Lower leg skin (tissue), 4 donors: ENCODE data around the gene MXI1. TPM values are rescaled to one million over a fixed set of nuclear protein-coding genes. Genes with fewer than 3 reads are reported as not detected.
A peak's percentile ranks its signal among the peaks of the same experiment; 100 is the strongest.

ENCODE experiments used
- DNase-seq, 2 donors: peaks; one replicate each; pipeline ENCODE4 v3.0.0-alpha.2; 2019; ENCODE audit warnings: low spot score in 2 of 2
- H3K4me3 ChIP-seq: fragments of 200-600 bp; sonication (generic); 2 replicates; pipeline ENCODE4 v1.5.1; 2017; ENCODE audit warnings: mild to moderate bottlenecking, low read depth; ENCODE audit not compliant: poor library complexity, severe bottlenecking
- POLR2A ChIP-seq, 2 donors: fragments of 450-650 bp; IDR thresholded peaks; one replicate each; pipeline ENCODE4 v1.6.1; 2016 to 2017; ENCODE audit warnings: antibody characterized with exemption in 2 of 2, mild to moderate bottlenecking in 1 of 2, moderate library complexity in 1 of 2
- WGBS, 2 donors: methylation state at CpG; one replicate each; pipeline ENCODE4 v1.1.5; 2018; 5-methylcytosine and 5-hydroxymethylcytosine counted together
- intact Hi-C: fragments of 100-400 bp; cut with DNase I; formaldehyde crosslinking; loops from one replicate; pipeline ENCODE4 v1.15.0; 2023; ENCODE audit warnings: low total_unique reads
- total RNA-seq, 4 donors: library from RNA; depleted of rRNA; stranded (reverse); fragments of >200 nt; gene quantifications; one replicate each; pipeline ENCODE4 v1.1.0, GENCODE V29; 2016
- TF ChIP-seq, protein P1 (sequence below), 3 donors: fragments of 450-650 bp; IDR thresholded peaks; one replicate each; pipeline ENCODE4 v1.5.1; 2016; ENCODE audit warnings: antibody characterized with exemption in 3 of 3, mild to moderate bottlenecking in 3 of 3, moderate library complexity in 2 of 3

Gene MXI1
- total RNA-seq, 4 donors from 2014 or later, result 83.9 to 112 (median 99.3) TPM

DNA sequence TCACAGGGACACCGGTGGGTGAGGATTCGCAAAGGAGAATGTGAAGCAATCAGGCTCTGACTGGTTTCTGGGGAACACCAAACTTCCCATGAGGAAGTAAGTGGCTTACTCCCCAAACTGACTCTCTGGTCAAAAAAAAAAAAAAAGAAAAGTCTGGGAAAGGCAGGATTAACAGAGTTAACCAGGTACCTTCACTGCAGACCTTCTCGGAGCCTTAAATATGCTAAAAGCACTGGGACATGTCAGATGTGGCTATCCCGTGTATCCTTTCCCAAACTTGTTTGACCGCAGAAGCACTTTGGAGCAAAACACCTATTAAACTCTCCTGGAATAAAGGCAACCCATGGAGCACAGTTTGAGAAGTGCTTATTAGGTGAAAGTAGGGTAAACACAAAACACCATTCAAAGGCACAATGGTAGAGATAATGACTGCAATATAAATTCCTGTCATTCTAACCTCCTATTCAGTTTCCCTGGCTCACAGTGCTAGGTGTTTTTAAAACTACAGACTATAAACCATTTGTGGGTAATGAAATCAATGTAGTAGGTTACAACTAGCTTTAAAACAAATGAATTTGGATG is 44.1 kb upstream of the MXI1 start:
- no peak for DNase-seq
- WGBS, 2 donors, result 69 to 79% methylated on average over 5 of the region's 5 CpGs
- no peak overlapping the region for H3K4me3 ChIP-seq
- intact Hi-C loops, result no loop called here
- TF ChIP-seq, protein P1, sequence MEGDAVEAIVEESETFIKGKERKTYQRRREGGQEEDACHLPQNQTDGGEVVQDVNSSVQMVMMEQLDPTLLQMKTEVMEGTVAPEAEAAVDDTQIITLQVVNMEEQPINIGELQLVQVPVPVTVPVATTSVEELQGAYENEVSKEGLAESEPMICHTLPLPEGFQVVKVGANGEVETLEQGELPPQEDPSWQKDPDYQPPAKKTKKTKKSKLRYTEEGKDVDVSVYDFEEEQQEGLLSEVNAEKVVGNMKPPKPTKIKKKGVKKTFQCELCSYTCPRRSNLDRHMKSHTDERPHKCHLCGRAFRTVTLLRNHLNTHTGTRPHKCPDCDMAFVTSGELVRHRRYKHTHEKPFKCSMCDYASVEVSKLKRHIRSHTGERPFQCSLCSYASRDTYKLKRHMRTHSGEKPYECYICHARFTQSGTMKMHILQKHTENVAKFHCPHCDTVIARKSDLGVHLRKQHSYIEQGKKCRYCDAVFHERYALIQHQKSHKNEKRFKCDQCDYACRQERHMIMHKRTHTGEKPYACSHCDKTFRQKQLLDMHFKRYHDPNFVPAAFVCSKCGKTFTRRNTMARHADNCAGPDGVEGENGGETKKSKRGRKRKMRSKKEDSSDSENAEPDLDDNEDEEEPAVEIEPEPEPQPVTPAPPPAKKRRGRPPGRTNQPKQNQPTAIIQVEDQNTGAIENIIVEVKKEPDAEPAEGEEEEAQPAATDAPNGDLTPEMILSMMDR (IDR thresholded peaks at IDR 0.05), result no peak
- TF ChIP-seq POLR2A (IDR thresholded peaks at IDR 0.05), result no peak

DNA sequence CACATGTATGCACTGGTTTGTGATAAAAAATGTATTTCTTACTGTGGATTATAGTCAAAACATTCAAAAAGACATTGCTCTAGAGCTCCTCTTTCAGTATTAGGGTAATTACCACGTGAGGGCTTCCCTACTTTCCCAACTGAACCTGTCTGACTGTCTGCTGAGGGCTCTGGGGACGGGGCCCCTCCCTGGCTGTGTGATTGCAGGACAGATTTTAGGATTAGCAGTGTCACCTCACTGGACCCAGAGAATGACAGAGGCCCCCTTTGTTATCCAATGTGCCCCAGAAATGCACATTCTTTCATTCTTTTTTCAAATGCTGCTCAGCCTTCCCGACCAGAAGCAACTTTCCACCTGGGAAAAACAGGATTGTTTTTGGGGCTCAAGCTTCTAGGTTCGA is 43.6 kb upstream of the MXI1 start:
- TF ChIP-seq, protein P1 (IDR thresholded peaks at IDR 0.05), result no peak
- no peak for TF ChIP-seq POLR2A (IDR thresholded peaks at IDR 0.05)
- no peak overlapping the region for H3K4me3 ChIP-seq
- 54 to 55% methylated on average over 4 of the region's 4 CpGs for WGBS, 2 donors
- intact Hi-C loops, result no loop called here
- peak in 1 of 2 donors; percentile 18 for DNase-seq

DNA sequence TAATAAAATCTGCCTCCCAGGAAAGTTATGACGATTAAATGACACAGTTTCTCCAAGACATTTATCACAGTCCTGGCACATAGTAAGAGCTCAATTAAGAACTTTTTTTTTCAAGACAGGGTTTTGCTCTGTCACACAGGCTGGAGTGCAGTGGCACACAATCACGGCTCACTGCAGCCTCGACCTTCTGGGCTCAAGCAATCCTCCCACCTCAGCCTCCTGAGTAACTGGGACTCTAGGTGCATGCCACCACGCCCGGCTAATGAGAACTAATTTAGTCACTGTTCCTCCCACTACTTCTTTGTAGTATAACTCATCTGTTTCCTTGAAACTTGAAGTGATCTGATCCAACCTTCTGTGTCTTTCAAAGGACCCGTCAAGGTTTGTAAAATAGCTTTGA is 42.2 kb upstream of the MXI1 start:
- H3K4me3 ChIP-seq, result no peak overlapping the region
- 78 to 82% methylated on average over 6 of the region's 6 CpGs for WGBS, 2 donors
- TF ChIP-seq POLR2A (IDR thresholded peaks at IDR 0.05), result no peak
- TF ChIP-seq, protein P1 (IDR thresholded peaks at IDR 0.05), result no peak
- intact Hi-C loops, result no loop called here
- DNase-seq, result no peak

DNA sequence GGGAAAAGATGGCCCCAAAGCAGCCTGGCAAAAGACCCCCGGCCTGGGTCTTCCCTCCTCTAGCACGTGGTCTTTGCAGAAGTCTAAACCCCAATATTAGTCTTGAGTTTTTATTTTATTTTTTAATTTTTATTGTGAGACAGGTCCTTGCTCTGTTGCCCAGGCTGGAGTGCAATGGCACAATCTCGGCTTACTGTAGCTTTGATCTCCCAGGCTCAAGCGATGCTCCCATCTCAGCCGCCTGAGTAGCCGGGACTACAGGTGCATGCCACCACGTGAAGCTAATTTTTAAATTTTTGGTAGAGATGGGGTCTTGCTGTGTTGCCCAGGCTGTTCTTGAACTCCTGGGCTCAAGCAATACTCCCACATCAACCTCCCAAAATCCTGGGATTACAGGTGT is 40.3 kb upstream of the MXI1 start:
- TF ChIP-seq, protein P1 (IDR thresholded peaks at IDR 0.05), result no peak
- TF ChIP-seq POLR2A (IDR thresholded peaks at IDR 0.05), result no peak
- intact Hi-C loops, result no loop called here
- no peak overlapping the region for H3K4me3 ChIP-seq
- 88 to 90% methylated on average over 7 of the region's 7 CpGs for WGBS, 2 donors
- peak in 1 of 2 donors; percentile 28 for DNase-seq

DNA sequence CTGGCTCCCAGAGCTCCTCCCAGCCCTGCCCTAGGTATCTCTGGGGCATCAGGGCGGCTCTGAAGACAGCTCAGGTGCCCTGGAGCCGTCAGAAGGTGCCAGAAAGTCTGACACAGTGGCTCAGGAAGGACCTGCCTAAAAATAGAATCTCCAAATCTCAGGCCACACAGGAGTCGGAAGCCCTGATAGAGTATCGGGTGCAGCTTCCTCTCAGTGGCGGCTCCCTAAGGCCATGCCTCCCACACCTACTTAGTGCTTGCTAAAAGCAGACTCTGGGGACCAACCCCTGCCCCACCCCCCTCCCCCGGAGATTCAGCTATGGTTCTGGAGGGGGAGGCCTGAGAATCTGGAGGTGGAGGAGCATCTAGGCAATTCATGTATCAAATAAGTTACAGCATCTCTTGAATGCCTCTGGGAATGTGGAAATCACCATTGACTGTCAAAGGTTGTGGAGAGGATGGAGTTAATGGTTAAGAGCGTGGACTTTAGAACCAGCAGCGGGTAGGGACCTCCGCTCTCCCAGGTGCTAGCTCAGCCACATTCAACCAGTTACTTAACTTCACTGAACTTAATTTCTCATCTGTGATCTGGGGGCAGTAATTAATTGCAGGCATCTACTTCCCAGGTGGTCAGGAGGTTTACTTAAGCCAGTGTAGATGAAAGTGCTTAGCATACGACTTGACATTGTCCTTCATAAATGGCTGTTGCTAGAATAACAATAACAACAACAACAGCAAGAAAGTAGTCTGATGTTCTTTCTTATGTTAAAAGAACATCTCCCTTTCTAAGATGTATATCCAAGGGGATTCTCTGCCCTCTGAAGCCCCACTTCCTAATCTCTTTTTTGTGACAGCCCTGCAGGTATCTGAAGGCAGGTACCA is 38.6 kb upstream of the MXI1 start:
- TF ChIP-seq, protein P1 (IDR thresholded peaks at IDR 0.05), result no peak
- no peak for TF ChIP-seq POLR2A (IDR thresholded peaks at IDR 0.05)
- peak in 1 of 2 donors; percentile 72 for DNase-seq
- intact Hi-C loops, result no loop called here
- no peak overlapping the region for H3K4me3 ChIP-seq
- 3 to 18% methylated on average over 10 of the region's 10 CpGs for WGBS, 2 donors
